ES-I3 (cell line): Measurements from ENCODE around the gene SYT15.
"Not testable (repeated sequence)": the region's sequence is repeated elsewhere in the genome, so short reads cannot be mapped to it uniquely, and the experiment has no call there.

Experiments
- H3K36me3 ChIP-seq: 2 replicates; pipeline ENCODE4 v1.6.1; 2013; ENCODE audit warnings: mild to moderate bottlenecking, low read length, control low read depth, moderate library complexity; ENCODE audit not compliant: insufficient read depth
- H3K4me1 ChIP-seq: 2 replicates; pipeline ENCODE4 v1.6.1; 2013; ENCODE audit warnings: mild to moderate bottlenecking, control low read depth, low read length; ENCODE audit not compliant: insufficient read depth
- H3K9ac ChIP-seq: 2 replicates; pipeline ENCODE4 v1.6.1; 2013; ENCODE audit warnings: low read depth, mild to moderate bottlenecking, low read length, moderate library complexity
- H3K9me3 ChIP-seq: 2 replicates; pipeline ENCODE4 v1.6.1; 2013; ENCODE audit warnings: mild to moderate bottlenecking, low read length, moderate library complexity; ENCODE audit not compliant: control insufficient read depth, insufficient read depth

The SYT15 gene

GRCh38 chr10:46558392-46559185 is 20.3 kb upstream of the SYT15 start:
- peaks cover 6% of the 10 kb centered on the region for H3K4me1 ChIP-seq

GRCh38 chr10:46559231-46559671 is 19.7 kb upstream of the SYT15 start:
- Histone ChIP-seq H3K9ac (no peak overlapping the region), H3K4me1 (peaks cover 6% of the 10 kb centered on the region), H3K36me3 (no peaks in the 10 kb centered on the region), H3K9me3 (no peaks in the 10 kb centered on the region)

More at GRCh38 chr10:46558392-46559185, 20.3 kb upstream of the SYT15 start:
- Histone ChIP-seq H3K36me3 (no peaks in the 10 kb centered on the region), H3K9ac (no peak overlapping the region), H3K9me3 (no peaks in the 10 kb centered on the region)

GRCh38 chr10:46560381-46560780 is 18.5 kb upstream of the SYT15 start:
- Histone ChIP-seq H3K36me3 (no peaks in the 10 kb centered on the region), H3K9ac (no peak overlapping the region), H3K4me1 (peaks cover 2% of the 10 kb centered on the region; the same call in 1 of the 2 replicates), H3K9me3 (no peaks in the 10 kb centered on the region)

DNA sequence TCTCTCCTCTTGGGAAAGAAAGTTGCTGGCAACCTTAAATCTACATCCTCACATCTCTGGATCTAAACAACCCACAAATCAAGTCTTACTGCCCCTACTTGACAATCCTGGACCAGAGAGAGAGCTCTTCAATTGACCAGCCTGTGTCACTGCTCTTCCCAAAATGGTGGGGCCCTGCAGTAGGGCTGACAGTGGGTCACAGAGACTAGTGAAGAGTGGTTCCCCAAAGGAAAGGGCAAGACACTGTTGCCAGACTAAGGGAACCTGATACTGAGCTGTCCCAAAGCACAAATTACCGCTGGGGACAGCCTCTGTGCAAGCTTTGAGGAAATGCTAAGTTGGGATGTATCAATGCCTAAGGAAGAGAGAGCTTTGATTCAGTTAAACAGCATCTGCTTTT is 18.0 kb upstream of the SYT15 start:
- Histone ChIP-seq H3K9me3 (no peaks in the 10 kb centered on the region), H3K36me3 (no peaks in the 10 kb centered on the region), H3K4me1 (no peaks in the 10 kb centered on the region; the same call in 1 of the 2 replicates), H3K9ac (no peak overlapping the region)

- not testable (repeated sequence) for H3K9me3 ChIP-seq, H3K9ac ChIP-seq, H3K4me1 ChIP-seq, H3K36me3 ChIP-seq
Observed at GRCh38 chr10:46565591-46566332, 13.2 kb upstream of the SYT15 start.

- not testable (repeated sequence) for H3K9me3 ChIP-seq, H3K4me1 ChIP-seq, H3K36me3 ChIP-seq, H3K9ac ChIP-seq
Observed at GRCh38 chr10:46567151-46567550, 11.8 kb upstream of the SYT15 start.

- H3K36me3 ChIP-seq, H3K9me3 ChIP-seq, H3K9ac ChIP-seq, H3K4me1 ChIP-seq: not testable (repeated sequence)
Observed at GRCh38 chr10:46570655-46571054, 8.3 kb upstream of the SYT15 start.

DNA sequence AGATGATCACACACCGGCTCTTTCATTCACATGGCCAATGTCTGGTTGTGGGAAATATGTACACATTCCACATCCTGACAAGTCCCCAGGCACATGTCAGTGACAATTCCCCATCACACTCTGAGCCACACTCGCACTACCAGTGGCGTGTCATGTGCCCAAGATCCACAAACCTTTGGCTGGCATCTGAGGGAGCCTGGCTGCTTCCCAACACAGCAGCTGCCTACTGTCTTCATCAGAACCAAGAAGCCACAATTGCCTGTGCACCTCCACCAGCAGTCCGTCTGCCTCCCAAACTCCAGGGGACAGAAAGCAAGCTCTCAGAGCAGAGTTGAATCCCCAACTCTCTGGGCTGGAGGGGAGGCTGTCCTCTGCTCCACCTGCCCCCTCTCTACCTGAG is 6.2 kb upstream of the SYT15 start:
- H3K9me3 ChIP-seq, H3K9ac ChIP-seq, H3K36me3 ChIP-seq, H3K4me1 ChIP-seq: not testable (repeated sequence)

DNA sequence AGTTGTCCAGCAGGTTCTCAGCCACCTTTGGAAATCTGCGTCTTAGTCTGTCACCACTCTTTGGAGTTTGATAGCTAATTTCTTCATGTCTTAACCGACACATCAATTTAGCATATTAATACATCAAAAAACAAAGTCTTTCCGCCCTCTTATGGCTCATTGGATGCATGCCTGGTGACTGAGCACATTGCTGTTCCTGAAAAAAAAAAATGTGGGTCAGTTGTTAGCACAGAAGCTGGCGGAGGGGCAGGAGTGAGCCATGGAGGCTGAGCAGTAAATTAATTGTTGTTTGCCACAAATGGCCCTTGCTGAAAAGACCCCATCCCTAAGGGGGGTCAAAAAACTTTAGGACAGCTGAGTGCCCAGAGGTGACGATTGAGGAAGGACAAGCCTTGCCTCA is 5.6 kb upstream of the SYT15 start:
- not testable (repeated sequence) for H3K9ac ChIP-seq, H3K4me1 ChIP-seq, H3K9me3 ChIP-seq, H3K36me3 ChIP-seq

- H3K4me1 ChIP-seq, H3K36me3 ChIP-seq, H3K9me3 ChIP-seq, H3K9ac ChIP-seq: not testable (repeated sequence)
Observed at GRCh38 chr10:46573884-46574283, 5.0 kb upstream of the SYT15 start.

- not testable (repeated sequence) for H3K36me3 ChIP-seq, H3K9me3 ChIP-seq, H3K4me1 ChIP-seq
- peak overlapping the region; percentile 24; the same call in 1 of the 2 replicates for H3K9ac ChIP-seq
Observed at GRCh38 chr10:46577624-46578473, 1.1 kb upstream of the SYT15 start.

DNA sequence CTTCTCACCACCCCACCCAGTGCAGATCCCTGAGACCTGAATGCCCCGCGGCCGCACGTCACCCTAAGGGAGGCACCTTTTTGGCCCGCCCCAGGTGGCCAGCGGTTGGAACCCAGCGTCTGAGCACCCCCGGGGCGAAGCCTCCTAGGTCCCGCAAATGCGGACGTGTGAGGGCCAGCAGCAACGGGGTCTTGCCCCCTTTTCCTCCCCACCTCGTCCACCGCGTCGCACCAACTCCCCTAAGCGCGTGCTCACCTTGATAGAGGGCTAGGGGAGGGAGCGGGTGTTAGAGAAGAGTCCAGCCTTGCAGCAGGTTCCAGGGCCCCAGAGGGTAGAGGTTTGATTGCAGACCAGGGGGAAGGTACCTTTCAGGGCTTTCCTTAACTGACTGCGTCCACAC is 450 bp downstream of the SYT15 start:
- not testable (repeated sequence) for H3K9ac ChIP-seq, H3K4me1 ChIP-seq, H3K36me3 ChIP-seq, H3K9me3 ChIP-seq

DNA sequence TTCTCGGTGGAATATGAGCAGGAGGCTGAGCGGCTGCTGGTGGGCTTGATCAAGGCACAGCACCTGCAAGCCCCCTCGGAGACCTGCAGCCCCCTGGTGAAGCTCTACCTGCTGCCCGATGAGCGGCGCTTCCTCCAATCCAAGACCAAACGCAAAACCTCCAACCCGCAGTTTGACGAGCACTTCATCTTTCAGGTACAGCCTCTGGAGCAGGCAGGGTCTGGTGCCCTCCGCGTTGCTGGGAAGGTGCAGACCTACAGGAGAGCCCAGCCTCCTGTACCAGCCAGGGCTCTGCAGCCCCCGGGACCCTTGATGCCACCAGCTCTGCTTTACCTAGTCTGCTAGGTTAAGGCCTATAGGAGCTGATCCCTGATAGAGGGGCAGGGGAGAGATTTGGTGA is 3.1 kb downstream of the SYT15 start:
- H3K9me3 ChIP-seq, H3K4me1 ChIP-seq, H3K36me3 ChIP-seq, H3K9ac ChIP-seq: not testable (repeated sequence)

DNA sequence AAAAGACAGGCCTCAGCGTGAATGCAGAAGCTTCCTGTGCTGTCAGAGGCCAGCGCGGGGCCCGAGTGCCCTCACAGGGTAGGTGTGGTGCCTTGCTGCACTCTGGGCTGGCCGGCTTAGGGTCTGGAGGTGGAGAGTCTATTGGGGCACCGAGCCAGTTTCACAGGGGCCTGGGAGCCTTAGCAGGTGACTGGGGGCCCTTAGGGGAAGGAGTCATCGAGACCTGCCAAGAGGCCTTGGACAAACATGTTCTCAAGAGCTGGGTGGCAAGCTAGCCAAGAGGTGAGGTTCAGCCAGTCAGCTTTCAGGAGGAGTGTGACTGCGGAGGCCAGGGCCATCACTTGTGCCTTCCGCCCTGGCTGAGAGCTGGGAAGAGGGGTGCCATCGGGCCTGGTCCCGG is 3.6 kb downstream of the SYT15 start:
- not testable (repeated sequence) for H3K36me3 ChIP-seq, H3K4me1 ChIP-seq, H3K9ac ChIP-seq, H3K9me3 ChIP-seq
